Karpas-422 (cell line): ENCODE results near the gene TCF7. TPM values are rescaled to one million over a fixed set of nuclear protein-coding genes. Genes with fewer than 3 reads are reported as not detected.
"Not testable (repeated sequence)": the region's sequence is repeated elsewhere in the genome, so short reads cannot be mapped to it uniquely, and the experiment has no call there.

Experiments used
- DNase-seq: peaks from one replicate; pipeline ENCODE4 v3.0.0-alpha.2; 2015
- H2AFZ ChIP-seq: fragments of 200-600 bp; sonication (generic); 2 replicates; pipeline ENCODE4 v1.6.1; 2014; ENCODE audit warnings: antibody characterized with exemption, low read length, mixed read lengths
- H3K27ac ChIP-seq: fragments of 200-600 bp; sonication (generic); 2 replicates; pipeline ENCODE4 v1.5.1; 2014; ENCODE audit warnings: mild to moderate bottlenecking, low read length, moderate library complexity
- H3K27me3 ChIP-seq: fragments of 200-600 bp; sonication (generic); 2 replicates; pipeline ENCODE4 v1.6.1; 2014; ENCODE audit warnings: low read length, mixed read lengths
- H3K36me3 ChIP-seq: fragments of 200-600 bp; sonication (generic); 2 replicates; pipeline ENCODE4 v1.6.1; 2014; ENCODE audit warnings: low read length, mixed read lengths; ENCODE audit not compliant: insufficient read depth
- H3K4me1 ChIP-seq: fragments of 200-600 bp; sonication (generic); 2 replicates; pipeline ENCODE4 v1.6.1; 2014; ENCODE audit warnings: mild to moderate bottlenecking, low read length, mixed read lengths
- H3K4me2 ChIP-seq: fragments of 200-600 bp; sonication (generic); 2 replicates; pipeline ENCODE4 v1.6.1; 2014; ENCODE audit warnings: low read length, low read depth, mild to moderate bottlenecking; ENCODE audit not compliant: poor library complexity, severe bottlenecking
- H3K4me3 ChIP-seq: fragments of 200-600 bp; sonication (generic); 2 replicates; pipeline ENCODE4 v1.5.1; 2014; ENCODE audit warnings: mild to moderate bottlenecking, antibody characterized with exemption, low read length, mixed read lengths
- H3K79me2 ChIP-seq: fragments of 200-600 bp; sonication (generic); 2 replicates; pipeline ENCODE4 v1.6.1; 2014; ENCODE audit warnings: mild to moderate bottlenecking, low read length, mixed read lengths
- H3K9ac ChIP-seq: fragments of 200-600 bp; sonication (generic); 2 replicates; pipeline ENCODE4 v1.6.0; 2014; ENCODE audit warnings: low read length
- H3K9me2 ChIP-seq: fragments of 200-600 bp; sonication (generic), shearing (Covaris generic); replicated peaks from 2 replicates; pipeline ENCODE4 v1.6.0; 2014; ENCODE audit warnings: mild to moderate bottlenecking, low read length, moderate library complexity; ENCODE audit not compliant: insufficient read depth
- H3K9me3 ChIP-seq: fragments of 300-700, 200-600 bp; sonication (generic); 2 replicates; pipeline ENCODE4 v1.6.1; 2014; ENCODE audit warnings: low read length, mixed read lengths
- H4K20me1 ChIP-seq: fragments of 200-600 bp; sonication (generic); 2 replicates; pipeline ENCODE4 v1.6.1; 2014; ENCODE audit warnings: mild to moderate bottlenecking, antibody characterized with exemption, low read length, low read depth; ENCODE audit not compliant: insufficient read depth
- total RNA-seq: library from RNA; depleted of rRNA; stranded (reverse); fragments of >200 nt; shearing (Covaris generic); gene quantifications from 2 replicates; pipeline ENCODE4 v1.2.3, GENCODE V29; 2014; ENCODE audit warnings: low replicate concordance

Gene TCF7
- total RNA-seq, 1 experiment from 2014 or later: not detected

DNA sequence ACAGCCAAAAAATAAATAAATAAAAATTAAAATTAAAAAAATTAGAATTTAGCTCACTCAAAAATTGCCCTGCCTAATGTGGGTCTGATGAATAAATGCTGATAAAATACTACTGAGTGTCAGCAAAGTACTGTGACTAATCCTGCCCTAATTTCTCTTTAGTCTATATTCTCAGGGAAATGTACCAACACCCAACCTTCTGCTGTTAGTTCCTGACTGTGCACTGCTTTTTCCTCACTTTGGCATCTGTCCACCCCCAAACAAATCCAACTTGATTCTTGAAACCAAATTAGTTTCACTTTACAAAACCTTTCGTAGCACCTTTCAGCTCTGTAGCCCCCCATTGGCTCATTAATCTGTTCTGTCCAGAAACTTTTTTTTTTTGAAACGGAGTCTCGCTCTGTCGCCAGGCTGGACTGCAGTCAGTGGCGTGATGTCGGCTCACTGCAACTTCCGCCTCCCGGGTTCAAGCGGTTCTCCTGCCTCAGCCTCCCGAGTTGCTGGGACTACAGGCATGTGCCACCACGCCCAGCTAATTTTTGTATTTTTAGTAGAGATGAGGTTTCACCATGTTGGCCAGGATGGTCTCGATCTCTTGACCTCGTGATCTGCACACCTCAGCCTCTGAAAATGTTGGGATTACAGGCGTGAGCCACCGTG is 37.8 kb downstream of the TCF7 start:
- peaks cover 11% of the 10 kb centered on the region for H4K20me1 ChIP-seq
- peaks cover 49% of the 10 kb centered on the region; the same call in 1 of the 2 replicates for H3K36me3 ChIP-seq
- not testable (repeated sequence) for H3K27ac ChIP-seq, H3K9me2 ChIP-seq, H3K4me1 ChIP-seq, H3K4me2 ChIP-seq, DNase-seq, H2AFZ ChIP-seq, H3K9ac ChIP-seq, H3K9me3 ChIP-seq, H3K4me3 ChIP-seq, H3K27me3 ChIP-seq
- H3K79me2 ChIP-seq: peaks cover 56% of the 10 kb centered on the region

DNA sequence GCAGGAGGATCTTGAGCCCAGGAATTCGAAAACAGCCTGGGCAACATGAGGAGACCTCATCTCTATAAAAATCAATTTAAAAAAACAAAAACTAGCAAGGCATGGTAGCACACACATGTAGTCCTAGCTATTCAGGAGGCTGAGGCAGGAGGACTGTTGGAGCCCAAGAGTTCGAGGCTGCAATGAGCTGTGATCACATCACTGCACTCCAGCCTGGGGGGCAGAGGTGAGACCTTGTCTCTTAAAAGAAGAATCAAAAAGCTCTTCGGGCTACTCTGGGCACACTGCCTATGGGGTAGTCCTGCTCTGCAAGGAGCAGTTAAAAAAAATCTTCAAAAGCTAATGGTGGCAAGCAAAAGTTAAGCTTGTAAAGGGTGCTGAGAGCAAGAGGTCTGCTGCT is 38.8 kb downstream of the TCF7 start:
- Histone ChIP-seq H3K9me3 (no peaks in the 10 kb centered on the region), H2AFZ (no peak overlapping the region), H3K4me3 (no peak overlapping the region), H3K27me3 (no peaks in the 10 kb centered on the region), H3K9me2 (no peaks in the 10 kb centered on the region), H4K20me1 (peaks cover 7% of the 10 kb centered on the region), H3K27ac (no peak overlapping the region), H3K4me2 (no peak overlapping the region), H3K79me2 (peaks cover 60% of the 10 kb centered on the region), H3K9ac (no peak overlapping the region), H3K4me1 (no peaks in the 10 kb centered on the region), H3K36me3 (peaks cover 58% of the 10 kb centered on the region; the same call in 1 of the 2 replicates)
- no peak for DNase-seq

DNA sequence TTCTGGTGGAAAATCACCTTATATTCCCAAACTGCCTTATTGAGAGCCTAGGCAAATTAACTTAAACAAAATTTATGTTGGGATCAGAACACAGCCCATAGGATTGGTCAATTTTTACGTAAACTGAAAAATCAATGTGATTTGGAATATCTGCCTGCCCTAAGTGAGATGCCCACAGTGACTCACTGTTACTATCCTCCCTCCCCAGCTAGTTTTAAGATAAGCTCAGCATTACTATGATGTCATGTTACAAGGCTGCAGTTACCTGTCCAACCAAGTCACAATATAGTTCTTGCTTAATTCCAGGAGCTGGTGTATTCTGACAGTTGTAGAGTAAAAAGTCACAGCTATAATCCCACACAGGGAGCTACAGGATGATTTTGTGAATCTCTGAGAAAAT is 39.2 kb downstream of the TCF7 start:
- Histone ChIP-seq H3K4me2 (no peak overlapping the region), H3K27me3 (no peaks in the 10 kb centered on the region), H3K36me3 (peaks cover 62% of the 10 kb centered on the region; the same call in 1 of the 2 replicates), H3K79me2 (peaks cover 60% of the 10 kb centered on the region), H3K4me1 (no peaks in the 10 kb centered on the region), H3K4me3 (no peak overlapping the region), H2AFZ (no peak overlapping the region), H3K27ac (no peak overlapping the region), H3K9ac (no peak overlapping the region), H3K9me3 (no peaks in the 10 kb centered on the region), H4K20me1 (peaks cover 6% of the 10 kb centered on the region), H3K9me2 (no peaks in the 10 kb centered on the region)
- no peak for DNase-seq

DNA sequence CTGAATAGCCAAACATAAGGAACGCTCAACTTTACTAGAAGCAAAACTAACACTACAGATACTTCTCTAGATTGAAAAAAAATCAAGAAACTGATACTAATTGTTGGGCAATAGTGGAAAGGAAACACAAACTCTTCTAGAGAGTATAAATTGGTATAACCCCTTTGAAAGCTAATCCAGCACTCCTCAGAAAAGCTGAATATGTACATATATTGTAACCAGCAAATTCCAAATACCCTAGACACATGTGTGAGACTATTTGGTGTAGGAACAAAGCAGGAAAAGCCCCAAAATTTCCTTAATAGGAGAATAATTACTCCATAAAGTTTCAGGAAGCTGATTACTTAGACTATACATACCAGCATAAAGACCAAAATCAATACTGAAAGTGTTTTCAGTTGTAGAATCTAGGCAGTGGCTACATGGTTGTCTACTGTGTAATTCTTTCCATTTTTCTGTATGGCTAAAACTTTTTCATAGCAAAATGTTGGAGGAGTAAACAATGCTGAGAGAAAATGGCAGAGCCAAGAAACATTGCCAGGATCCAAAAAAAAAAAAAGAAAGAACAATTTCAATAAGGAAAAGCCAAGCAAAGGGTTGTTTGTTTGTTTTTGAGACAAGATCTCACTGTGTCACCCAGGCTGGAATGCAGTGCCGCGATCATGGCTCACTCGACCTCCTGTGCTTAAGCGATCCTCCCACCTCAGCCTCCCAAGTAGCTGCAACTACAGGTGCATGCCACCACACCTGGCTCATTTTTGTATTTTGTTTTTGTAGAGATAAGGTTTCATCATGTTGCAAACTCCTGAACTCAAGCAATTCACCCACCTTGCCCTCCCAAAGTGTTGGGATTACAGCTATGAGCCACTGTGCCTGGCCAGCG is 47.3 kb downstream of the TCF7 start:
- no peak for DNase-seq
- Histone ChIP-seq H3K79me2 (peaks cover 60% of the 10 kb centered on the region), H3K36me3 (peaks cover 71% of the 10 kb centered on the region), H3K9me3 (no peaks in the 10 kb centered on the region), H4K20me1 (0 out of 2 replicates have a peak, but pooled peaks cover 3% of the 10 kb centered on the region), H3K27me3 (no peaks in the 10 kb centered on the region), H3K27ac (no peak overlapping the region), H2AFZ (no peak overlapping the region), H3K9me2 (no peaks in the 10 kb centered on the region), H3K4me2 (no peak overlapping the region), H3K4me1 (no peaks in the 10 kb centered on the region), H3K9ac (no peak overlapping the region), H3K4me3 (no peak overlapping the region)

DNA sequence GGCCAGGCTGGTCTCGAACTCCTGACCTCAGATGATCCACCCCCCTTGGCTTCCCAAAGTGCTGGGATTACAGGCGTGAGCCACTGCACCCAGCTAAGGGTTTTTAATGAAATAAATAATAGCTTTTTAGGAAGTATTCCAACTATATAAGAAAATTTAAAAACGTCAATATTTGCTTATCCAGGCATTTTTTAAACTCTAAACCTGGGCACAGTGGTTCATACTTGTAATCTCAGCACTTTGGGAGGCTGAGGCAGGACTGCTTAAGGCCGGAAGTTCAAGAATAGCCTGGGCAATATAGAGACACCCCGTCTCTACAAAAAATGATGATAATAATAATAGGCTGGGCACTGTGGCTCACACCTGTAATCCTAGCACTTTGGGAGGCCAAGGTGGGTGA is 48.1 kb downstream of the TCF7 start:
- H3K9ac ChIP-seq: no peak overlapping the region
- peaks cover 67% of the 10 kb centered on the region for H3K79me2 ChIP-seq
- H3K27ac ChIP-seq: no peak overlapping the region
- H3K4me3 ChIP-seq: no peak overlapping the region
- H2AFZ ChIP-seq: no peak overlapping the region
- no peak for DNase-seq
- peaks cover 72% of the 10 kb centered on the region for H3K36me3 ChIP-seq
- no peaks in the 10 kb centered on the region for H3K9me3 ChIP-seq
- H3K4me1 ChIP-seq: no peaks in the 10 kb centered on the region
- H3K27me3 ChIP-seq: no peaks in the 10 kb centered on the region
- no peaks in the 10 kb centered on the region for H3K9me2 ChIP-seq
- no peak overlapping the region for H3K4me2 ChIP-seq
- H4K20me1 ChIP-seq: 0 out of 2 replicates have a peak, but pooled peaks cover 3% of the 10 kb centered on the region

DNA sequence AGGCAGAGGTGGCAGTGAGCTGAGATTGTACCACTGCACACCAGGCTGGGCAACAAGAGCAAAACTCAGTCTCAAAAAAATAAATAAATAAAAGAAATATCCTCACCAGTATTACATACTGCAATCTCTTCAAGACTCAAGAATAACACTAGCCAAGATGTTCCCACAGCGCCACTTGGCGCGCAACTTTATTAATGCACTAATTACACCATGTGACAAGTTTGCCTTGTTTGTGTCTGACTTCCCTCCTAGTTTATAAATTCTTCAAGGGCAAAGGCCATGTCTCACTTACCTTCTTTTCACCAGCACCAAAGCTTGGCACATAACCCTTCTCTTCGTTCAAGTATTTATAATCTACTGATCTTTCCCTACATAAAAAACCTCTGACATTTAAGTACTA is 57.5 kb downstream of the TCF7 start:
- H3K36me3 ChIP-seq: peaks cover 58% of the 10 kb centered on the region; the same call in 1 of the 2 replicates
- H4K20me1 ChIP-seq: peaks cover 26% of the 10 kb centered on the region
- H3K79me2 ChIP-seq: peaks cover 92% of the 10 kb centered on the region
- peaks cover 17% of the 10 kb centered on the region for H3K4me1 ChIP-seq
- H3K27ac ChIP-seq: no peak overlapping the region
- H3K9me2 ChIP-seq: no peaks in the 10 kb centered on the region
- no peak overlapping the region for H2AFZ ChIP-seq
- no peak overlapping the region for H3K9ac ChIP-seq
- H3K9me3 ChIP-seq: no peaks in the 10 kb centered on the region
- DNase-seq: no peak
- H3K27me3 ChIP-seq: no peaks in the 10 kb centered on the region
- H3K4me3 ChIP-seq: no peak overlapping the region
- no peak overlapping the region for H3K4me2 ChIP-seq

DNA sequence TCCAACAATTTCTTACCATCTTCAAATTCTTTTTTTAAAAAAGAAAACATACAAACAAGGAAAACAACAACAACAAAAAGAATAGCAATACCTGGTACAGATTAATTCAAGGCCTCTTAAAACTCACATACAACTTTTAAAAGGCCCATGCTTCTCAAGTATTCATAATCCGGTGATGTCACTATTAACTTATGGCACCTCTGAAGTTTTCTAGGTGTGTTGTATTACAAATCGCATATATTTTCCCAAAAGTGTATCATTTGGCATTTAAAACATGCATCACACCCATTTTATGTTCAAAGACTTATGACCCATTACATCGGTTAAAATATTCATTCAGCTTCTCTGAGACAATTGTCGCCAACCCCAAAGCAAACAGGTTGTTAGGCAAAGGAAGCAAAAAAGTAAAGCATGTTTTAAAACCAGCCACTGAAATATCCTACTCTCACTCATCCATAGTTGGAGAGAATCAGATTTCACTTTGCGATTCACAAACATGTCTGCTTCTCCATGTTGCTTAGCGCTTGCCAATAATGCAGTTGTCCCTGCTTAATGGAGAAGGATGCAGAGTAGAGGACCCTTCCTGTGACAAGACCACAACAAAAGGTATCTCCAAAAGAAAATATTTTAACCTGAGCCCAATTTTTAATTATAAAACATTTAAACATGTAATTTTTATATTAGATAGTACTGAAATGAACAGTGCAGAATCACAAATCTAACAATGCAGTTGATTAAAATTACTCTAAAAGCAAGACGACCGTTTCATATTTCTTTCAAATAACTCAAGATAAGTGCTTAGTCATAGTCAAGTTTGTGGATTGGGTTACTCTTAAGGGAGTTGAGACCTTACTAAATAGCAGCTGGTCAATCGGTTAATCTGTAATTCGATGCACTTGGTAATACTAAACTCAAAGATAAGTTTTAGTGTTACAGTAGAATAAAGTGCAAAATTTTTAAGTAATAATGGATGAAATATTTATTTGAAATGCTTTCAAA is 60.7 kb downstream of the TCF7 start:
- Histone ChIP-seq H3K27ac (peak overlapping the region; percentile 81), H3K9me3 (no peaks in the 10 kb centered on the region), H3K4me3 (peak overlapping the region; percentile 72), H3K9ac (peak overlapping the region; percentile 97), H3K36me3 (peaks cover 34% of the 10 kb centered on the region; the same call in 1 of the 2 replicates), H3K79me2 (peaks cover 69% of the 10 kb centered on the region), H3K9me2 (no peaks in the 10 kb centered on the region), H4K20me1 (peaks cover 26% of the 10 kb centered on the region), H2AFZ (no peak overlapping the region), H3K4me2 (peak overlapping the region; percentile 97), H3K4me1 (peaks cover 24% of the 10 kb centered on the region), H3K27me3 (no peaks in the 10 kb centered on the region)
- peak; percentile 67 for DNase-seq
